ENCODE data around the gene ZHX3. TPM values are rescaled to one million over a fixed set of nuclear protein-coding genes. Genes with fewer than 3 reads are reported as not detected.
A peak's percentile ranks its signal among the peaks of the same experiment; 100 is the strongest.

Gene ZHX3
- total RNA-seq, 1 donor from 2014 or later, result 34.5 TPM

DNA sequence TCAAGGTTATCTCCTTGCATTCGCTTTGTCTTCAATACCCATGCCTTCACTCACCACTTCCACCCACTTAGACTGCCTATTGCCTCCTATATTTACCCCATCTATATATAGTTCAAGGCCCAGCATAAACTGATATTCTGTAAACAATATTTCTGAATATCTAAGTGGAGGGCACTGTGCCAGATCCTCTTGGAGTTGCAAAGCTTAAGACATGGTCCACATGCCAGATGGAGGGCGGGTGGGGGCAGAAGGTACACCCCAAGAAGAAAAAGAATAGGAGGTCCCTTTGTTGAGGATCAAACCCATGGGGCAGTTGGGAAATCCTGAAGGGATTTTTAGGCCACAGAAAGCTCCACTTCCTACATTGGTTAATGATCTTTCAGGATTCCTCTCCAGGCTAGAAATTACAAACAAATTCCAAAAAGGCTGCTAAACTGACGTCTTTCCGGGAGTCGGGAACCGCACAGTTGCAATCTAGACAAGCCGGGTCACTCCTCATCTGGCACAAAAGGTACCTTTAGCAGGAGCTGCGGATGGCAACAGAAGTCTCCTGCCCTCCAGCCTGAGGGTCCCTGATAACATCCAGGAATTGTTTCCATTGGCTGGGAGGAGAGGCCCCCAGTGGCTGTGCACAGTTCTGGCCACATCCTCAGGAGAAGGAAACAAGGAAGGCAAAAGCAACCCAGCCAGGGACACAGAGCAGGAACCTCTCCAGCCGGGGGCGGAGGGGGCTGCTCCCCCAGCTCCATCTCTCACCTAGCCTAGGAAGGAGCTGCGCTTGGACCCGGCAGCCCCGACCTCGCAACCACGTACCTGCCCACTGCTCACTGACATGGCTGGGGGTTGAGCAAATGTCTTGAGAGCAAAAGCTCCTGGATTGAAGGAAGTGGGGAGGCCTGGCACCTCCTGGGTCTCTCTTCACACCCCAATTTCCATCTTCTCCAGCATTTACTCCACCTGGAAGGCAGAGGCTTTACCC, 17.2 kb upstream of the ZHX3 start:
- H3K9me3 ChIP-seq, result no peaks in the 10 kb centered on the region
- ATAC-seq, result no peak
- DNase-seq, result no peak
- no peaks in the 10 kb centered on the region for H3K27me3 ChIP-seq (ENCODE audit: low read depth)
- H3K27ac ChIP-seq, result peak overlapping the region; percentile 34
- peaks cover 20% of the 10 kb centered on the region for H3K4me1 ChIP-seq
- H3K4me3 ChIP-seq, result no peak overlapping the region
- no peaks in the 10 kb centered on the region for H3K36me3 ChIP-seq
- TF ChIP-seq, protein P1, sequence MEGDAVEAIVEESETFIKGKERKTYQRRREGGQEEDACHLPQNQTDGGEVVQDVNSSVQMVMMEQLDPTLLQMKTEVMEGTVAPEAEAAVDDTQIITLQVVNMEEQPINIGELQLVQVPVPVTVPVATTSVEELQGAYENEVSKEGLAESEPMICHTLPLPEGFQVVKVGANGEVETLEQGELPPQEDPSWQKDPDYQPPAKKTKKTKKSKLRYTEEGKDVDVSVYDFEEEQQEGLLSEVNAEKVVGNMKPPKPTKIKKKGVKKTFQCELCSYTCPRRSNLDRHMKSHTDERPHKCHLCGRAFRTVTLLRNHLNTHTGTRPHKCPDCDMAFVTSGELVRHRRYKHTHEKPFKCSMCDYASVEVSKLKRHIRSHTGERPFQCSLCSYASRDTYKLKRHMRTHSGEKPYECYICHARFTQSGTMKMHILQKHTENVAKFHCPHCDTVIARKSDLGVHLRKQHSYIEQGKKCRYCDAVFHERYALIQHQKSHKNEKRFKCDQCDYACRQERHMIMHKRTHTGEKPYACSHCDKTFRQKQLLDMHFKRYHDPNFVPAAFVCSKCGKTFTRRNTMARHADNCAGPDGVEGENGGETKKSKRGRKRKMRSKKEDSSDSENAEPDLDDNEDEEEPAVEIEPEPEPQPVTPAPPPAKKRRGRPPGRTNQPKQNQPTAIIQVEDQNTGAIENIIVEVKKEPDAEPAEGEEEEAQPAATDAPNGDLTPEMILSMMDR (IDR thresholded peaks at IDR 0.05), result no peak
- intact Hi-C loops (cut with DNase I), result loop anchor here (5.0 kb wide), 1 partner anchor 162 kb away; no protein-coding TSS in a partner anchor

DNA sequence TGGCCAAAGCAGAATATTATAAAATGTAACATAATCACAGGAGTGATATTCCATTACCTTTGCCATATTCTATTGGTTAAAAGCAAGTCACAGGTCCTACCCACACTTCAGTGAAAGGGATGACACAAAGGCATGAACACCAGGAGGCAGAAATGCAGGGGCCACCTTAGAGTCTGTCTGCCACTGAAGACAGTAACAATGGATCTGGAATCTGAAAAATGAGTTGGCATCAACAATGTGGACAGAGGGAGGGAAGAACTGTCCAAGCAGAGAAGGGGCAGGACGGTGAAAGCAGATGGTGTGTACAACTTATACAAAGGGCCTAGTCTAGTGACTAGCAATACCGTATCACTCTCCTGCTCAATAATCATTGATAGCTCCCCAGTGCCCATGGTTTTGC, 16.5 kb upstream of the ZHX3 start:
- Histone ChIP-seq H3K27me3 (ENCODE audit: low read depth) (no peaks in the 10 kb centered on the region), H3K4me3 (no peak overlapping the region), H3K4me1 (peaks cover 21% of the 10 kb centered on the region), H3K36me3 (no peaks in the 10 kb centered on the region), H3K9me3 (no peaks in the 10 kb centered on the region), H3K27ac (no peak overlapping the region)
- TF ChIP-seq, protein P1 (IDR thresholded peaks at IDR 0.05), result no peak
- ATAC-seq (no peak), DNase-seq (no peak)
- intact Hi-C loops (cut with DNase I), result no loop called here

DNA sequence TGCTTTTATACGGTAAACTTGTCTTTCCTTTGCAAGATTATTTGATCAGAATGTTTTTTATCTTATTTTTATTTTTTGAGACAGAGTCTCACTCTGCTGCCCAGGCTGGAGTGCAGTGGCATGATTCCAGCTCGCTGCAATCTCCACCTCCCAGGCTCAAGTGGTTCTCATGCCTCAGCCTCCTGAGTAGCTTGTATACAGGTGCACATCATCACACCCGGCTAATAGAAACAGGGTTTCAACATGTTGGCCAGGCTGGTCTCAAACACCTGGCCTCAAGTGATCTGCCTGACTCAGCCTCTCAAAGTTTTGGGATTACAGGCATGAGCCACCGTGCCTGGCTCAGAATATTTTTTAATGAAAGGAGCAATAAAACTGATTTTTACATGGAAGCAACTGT, 14.2 kb upstream of the ZHX3 start:
- Histone ChIP-seq H3K27ac (no peak overlapping the region), H3K9me3 (no peaks in the 10 kb centered on the region), H3K4me3 (no peak overlapping the region), H3K4me1 (peaks cover 27% of the 10 kb centered on the region), H3K27me3 (ENCODE audit: low read depth) (no peaks in the 10 kb centered on the region), H3K36me3 (no peaks in the 10 kb centered on the region)
- ATAC-seq, result peak; percentile 28 to 32
- DNase-seq, result no peak
- intact Hi-C loops (cut with DNase I), result no loop called here
- TF ChIP-seq, protein P1 (IDR thresholded peaks at IDR 0.05), result no peak

DNA sequence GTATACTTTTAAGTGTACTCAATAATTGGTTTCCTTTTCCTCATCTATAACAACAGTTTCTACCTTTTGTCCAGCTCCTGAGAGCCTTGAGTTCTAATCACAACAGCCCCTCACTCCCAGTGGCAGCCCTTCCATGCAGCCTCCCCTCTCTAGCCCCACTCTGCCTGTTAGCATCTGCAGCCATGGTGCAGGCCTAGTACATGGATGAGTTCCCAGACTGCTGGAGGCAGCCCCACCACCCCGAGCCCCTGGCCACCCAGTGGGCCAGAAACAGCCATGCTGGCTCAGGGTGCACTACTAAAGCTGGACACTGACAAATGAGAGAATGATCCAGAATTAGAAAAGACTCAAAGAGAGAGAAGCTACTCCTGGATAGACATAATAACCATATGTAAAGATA, 13.4 kb upstream of the ZHX3 start:
- intact Hi-C loops (cut with DNase I), result no loop called here
- Histone ChIP-seq H3K4me1 (peaks cover 27% of the 10 kb centered on the region), H3K4me3 (no peak overlapping the region), H3K27me3 (ENCODE audit: low read depth) (no peaks in the 10 kb centered on the region), H3K27ac (no peak overlapping the region), H3K36me3 (no peaks in the 10 kb centered on the region), H3K9me3 (no peaks in the 10 kb centered on the region)
- ATAC-seq (no peak), DNase-seq (no peak)
- TF ChIP-seq, protein P1 (IDR thresholded peaks at IDR 0.05), result no peak

DNA sequence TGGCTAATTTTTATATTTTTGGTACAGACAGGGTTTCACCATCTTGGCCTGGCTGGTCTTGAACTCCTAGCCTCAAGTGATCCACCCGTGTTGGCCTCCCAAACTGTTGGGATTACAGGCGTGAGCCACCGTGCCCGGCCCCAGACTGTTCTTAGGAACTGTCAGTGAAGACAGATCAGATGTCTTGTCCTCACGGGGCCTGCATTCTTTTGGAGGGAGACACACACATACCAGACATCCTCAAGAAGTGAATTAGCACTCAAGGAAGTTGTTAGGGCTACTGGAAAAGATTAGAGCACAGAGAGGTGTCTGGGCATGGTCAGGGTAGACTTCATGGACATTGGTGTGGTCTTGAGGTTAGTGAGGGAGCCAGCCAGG, 12.8 kb upstream of the ZHX3 start:
- Histone ChIP-seq H3K4me1 (peaks cover 27% of the 10 kb centered on the region), H3K36me3 (no peaks in the 10 kb centered on the region), H3K4me3 (no peak overlapping the region), H3K9me3 (no peaks in the 10 kb centered on the region), H3K27me3 (ENCODE audit: low read depth) (no peaks in the 10 kb centered on the region), H3K27ac (peak overlapping the region; percentile 67)
- TF ChIP-seq, protein P1 (IDR thresholded peaks at IDR 0.05), result no peak
- DNase-seq (no peak), ATAC-seq (no peak)
- intact Hi-C loops (cut with DNase I), result no loop called here
